Measurements from ENCODE around the gene APRT. TPM values are rescaled to one million over a fixed set of nuclear protein-coding genes. Genes with fewer than 3 reads are reported as not detected.
A peak's percentile ranks its signal among the peaks of the same experiment; 100 is the strongest.

Gene APRT
- total and polyA plus RNA-seq, 9 of the 15 experiments (the other 6 are each of a cell fraction or from before 2014, with no cell fraction given), result 41.7 to 409 (median 146) TPM

- TF ChIP-seq TSHZ1 (CRISPR knock-in tag; IDR thresholded peaks at IDR 0.05), result no peak
- TF ChIP-seq NR0B1 (IDR thresholded peaks at IDR 0.05; ENCODE audit: partially characterized antibody), result no peak
- TF ChIP-seq ZNF561 (CRISPR knock-in tag; conservative IDR thresholded peaks at IDR 0.05), result no peak
- no peak for TF ChIP-seq DDX20 (tag; IDR thresholded peaks at IDR 0.05; ENCODE audit: low read depth)
- no peak; the same call in 1 of the 2 replicates for TF ChIP-seq RFX1 (IDR thresholded peaks at IDR 0.05)
- TF ChIP-seq ETV6 (IDR thresholded peaks at IDR 0.05; ENCODE audit: borderline replicate concordance in 1 of 2, low read depth in 2 of 2, low read length in 1 of 2), result 0 out of 4 replicates have a peak, but pooled peaks of 1 of the 2 experiments have one; percentile 48
- TF ChIP-seq ETV6 (CRISPR knock-in tag; IDR thresholded peaks at IDR 0.05; ENCODE audit: borderline replicate concordance), result no peak
- TF ChIP-seq ZNF217 (CRISPR knock-in tag; IDR thresholded peaks at IDR 0.05), result no peak
- no peak for TF ChIP-seq PRPF4 (IDR thresholded peaks at IDR 0.05; ENCODE audit: insufficient read depth, low read depth, low read length, poor library complexity, severe bottlenecking)
- no peak for TF ChIP-seq POLR2B (IDR thresholded peaks at IDR 0.05; ENCODE audit: low read depth, partially characterized antibody)
- TF ChIP-seq YBX1 (IDR thresholded peaks at IDR 0.05), result no peak
- no peak for TF ChIP-seq ZNF785 (CRISPR knock-in tag; IDR thresholded peaks at IDR 0.05)
- no peak for TF ChIP-seq ZNF699 (CRISPR knock-in tag; IDR thresholded peaks at IDR 0.05; ENCODE audit: insufficient replicate concordance)
- peak; percentile 86 for TF ChIP-seq TAL1 (IDR thresholded peaks at IDR 0.05)
- TF ChIP-seq STAT5A (IDR thresholded peaks at IDR 0.05; ENCODE audit: borderline replicate concordance, low read length), result peak; percentile 86
- TF ChIP-seq ZBTB9 (CRISPR knock-in tag; IDR thresholded peaks at IDR 0.05), result 0 out of 2 replicates have a peak, but pooled peaks have one; percentile 32
- no peak for TF ChIP-seq ATF6 (CRISPR knock-in tag; IDR thresholded peaks at IDR 0.05)
- TF ChIP-seq GTF2E2 (tag; IDR thresholded peaks at IDR 0.05), result no peak
Observed at GRCh38 chr16:88799569-88800276, 12.0 kb downstream of the APRT start (continued).
